NCI-H128 (cell line): Measurements from ENCODE around the gene ADAMTS2.

Experiments used
- DNase-seq: peaks from one replicate; lab custom pipeline; 2025; ENCODE audit not compliant: unreplicated experiment; lab: John Stamatoyannopoulos, UW

The ADAMTS2 gene

DNA sequence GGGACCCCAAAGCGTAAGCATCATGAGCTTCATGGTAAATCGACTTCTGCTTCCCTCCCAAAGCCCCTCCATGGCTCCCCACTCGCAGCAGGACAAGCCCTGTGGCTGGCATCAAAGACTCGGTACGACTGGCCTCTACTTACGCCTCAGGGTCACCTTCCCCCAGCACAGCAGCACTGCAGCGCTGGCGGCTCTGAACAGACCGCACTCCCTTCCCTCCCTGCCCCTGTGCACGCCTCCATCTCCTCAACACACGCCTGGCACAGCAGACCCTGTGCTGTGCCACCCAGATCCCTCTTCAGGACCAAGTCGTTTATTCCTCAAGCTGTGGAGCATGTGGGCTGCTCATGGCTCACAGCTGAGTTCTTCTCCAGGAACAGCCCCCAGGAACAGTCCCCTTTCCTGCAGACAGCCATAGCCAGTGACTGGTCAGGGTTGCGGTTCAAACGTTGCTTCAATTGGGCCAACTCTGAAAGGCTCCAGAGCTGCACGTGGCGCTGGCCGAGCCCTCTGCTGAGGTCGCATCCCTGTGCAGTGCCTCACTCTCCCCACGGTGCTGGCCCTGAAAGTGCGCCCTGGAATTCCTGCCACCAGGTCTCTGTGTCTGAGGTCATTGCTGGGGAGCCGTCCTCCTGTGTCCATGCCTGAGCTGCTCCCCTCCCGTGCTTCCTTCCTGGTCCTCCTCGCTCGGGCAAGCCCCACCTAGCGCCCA is 197.1 kb downstream of the ADAMTS2 start:
- no peak for DNase-seq

DNA sequence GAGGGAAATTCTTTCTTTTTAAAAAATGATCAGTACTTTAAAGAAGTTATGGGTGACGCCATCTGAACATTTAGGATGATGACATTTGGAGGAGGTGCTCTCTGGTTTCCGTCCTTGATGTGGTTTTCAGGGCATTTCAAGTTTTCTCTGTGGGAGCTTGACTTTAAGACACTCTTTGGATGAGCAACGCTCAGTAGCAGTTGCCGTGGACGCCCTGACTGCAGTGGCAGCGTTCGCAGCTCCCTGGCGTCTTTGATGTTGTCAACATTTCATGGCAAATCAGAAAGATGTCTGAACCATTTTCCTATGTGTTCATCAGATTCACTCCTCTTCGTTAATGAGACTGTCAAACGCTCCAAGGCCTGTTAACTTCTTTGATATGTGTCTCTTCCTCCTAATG is 199.0 kb downstream of the ADAMTS2 start:
- no peak for DNase-seq

DNA sequence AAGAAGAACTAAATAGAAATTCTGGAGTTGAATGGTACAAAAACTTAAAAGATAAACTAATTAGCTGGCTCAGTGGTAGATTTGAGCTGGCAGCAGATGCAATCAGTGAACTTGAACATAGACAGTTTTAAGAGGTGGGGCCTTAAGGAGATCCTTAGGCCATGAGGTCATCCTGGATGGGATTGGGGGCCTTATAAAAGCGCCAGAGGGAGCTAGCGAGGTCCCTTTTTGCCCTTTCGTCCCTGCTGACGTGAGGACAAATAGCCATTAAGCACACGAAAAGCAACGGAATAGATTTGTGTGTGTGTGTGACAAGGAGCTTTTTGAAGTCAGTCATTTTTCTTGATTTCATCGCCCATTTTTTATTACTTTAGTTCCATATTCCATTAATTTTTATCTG is 201.8 kb downstream of the ADAMTS2 start:
- DNase-seq = no peak

DNA sequence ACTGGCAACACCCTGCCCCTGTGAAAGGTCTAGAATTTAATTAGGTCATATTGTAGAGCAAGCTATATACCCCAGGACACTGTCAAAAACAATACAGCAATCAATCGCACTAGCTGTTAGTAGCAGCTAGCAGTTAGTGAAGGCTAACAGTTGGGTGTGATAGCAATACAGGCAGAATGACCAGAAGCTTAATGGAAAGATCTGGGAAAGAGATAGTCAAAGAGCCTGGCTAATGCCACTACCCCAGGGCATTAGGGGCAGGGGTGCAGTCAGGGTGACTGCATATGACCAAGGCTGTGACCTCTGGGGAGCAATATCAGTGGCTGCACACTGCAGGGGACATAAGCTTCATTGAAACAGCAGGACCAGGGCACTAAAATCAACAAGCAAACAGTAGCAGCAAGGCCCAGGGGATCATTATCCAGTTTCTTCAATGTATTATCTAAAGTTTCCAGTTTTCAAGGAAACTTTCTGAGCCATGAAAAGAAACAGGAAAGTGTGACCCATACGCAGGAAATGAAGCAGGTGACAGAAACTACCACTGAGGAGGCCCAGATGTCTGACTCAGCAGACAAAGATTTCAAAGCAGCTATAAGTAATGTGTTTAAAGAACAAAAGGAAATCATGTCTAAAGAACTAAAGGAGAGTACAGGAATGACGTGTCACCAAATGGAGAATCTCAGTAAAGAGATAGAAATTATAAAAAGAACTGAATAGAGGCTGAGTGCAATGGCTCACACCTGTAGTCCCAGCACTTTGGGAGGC is 202.6 kb downstream of the ADAMTS2 start:
- DNase-seq = no peak

DNA sequence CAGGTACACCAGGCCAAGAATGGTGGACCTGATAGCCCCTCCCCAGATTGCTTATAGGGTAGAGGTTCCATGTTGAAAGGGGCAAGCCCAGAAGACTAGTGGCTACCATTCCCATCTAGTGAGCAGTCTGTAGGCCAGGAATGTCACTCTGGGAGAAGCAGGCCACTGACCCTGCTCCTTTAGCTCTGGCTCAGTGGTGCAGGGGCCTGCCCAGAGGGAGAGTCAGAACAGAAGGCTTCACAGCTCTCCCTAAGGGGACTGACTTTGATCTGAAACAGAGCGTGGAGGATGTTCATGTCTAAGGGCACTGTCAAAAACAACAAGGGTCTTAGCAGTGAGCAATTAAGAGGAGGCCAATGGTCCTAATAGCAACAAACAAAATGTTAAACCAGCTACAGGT is 203.4 kb downstream of the ADAMTS2 start:
- DNase-seq = no peak

DNA sequence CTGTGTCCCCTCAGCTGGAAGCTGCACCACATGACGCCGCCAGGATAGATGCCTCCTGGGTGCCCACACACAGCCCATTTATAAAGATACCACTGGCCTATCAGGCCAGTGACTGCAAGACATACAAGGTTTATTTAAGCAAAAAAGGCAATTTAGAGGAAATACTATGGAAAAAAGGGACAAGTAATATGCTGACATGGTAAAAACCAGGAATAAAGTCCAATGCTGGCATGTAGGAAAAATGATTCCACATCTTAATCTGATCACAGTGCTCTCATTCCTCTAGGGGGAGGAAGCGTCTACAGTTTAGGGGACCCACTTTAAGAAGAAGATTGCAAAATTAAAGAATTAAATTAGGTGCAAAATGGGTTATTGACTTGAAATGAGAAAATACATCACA is 205.0 kb downstream of the ADAMTS2 start:
- DNase-seq = no peak

DNA sequence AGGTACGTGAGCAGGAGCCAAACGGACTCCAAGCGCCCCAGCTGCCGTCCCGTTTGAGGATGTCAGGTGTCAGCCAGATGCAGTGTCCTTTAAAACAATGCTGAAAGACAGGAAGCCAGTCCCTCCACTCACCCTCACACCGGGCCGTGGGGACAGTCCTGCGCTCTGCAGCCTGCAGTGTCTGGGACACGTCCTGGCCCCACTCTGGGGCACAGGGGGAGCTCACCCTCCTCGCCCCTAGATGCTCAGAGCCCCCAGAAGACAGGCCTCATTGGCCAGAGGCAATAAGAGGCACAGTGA is 205.4 kb downstream of the ADAMTS2 start:
- DNase-seq = no peak

DNA sequence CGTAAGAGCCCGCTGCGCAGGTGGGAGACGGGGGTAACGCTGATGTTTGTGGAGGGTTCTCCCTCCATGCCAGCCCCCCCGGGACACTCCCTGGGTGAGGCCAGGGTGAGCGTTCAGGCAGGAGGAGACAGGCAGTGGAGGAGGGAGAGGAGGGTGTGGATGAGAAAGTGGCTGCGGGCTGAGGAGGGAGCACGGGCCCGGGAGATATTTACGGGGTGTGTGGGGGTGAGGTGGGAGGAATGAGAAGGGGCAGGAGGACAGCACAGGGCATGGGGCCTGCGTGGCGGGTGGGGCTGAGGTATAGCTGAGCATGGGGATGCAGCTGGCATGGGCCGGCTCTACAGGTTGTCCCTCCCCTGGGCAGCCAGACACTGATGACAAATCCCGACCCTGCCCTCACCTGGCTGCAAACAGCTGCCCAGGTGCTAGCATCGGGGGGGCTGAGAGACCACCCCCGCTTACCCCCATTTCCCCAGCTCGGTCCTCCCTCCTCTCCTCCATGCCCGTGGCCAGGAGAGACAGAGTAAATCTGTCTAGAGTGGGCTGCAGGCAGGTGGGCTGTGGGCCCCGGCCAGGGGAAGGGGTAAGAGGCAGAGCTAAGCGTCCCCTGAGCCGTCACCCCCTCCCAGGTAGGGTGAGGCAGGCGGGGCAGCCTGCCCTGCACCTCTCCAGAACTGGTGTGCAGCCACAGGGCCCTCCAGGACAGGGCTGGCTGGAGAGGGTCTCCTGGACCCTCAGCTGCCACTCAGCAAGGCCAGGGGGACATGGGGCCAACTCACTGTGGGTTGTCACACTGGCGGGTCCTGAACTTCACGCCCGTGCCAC is 205.9 kb downstream of the ADAMTS2 start:
- no peak for DNase-seq

DNA sequence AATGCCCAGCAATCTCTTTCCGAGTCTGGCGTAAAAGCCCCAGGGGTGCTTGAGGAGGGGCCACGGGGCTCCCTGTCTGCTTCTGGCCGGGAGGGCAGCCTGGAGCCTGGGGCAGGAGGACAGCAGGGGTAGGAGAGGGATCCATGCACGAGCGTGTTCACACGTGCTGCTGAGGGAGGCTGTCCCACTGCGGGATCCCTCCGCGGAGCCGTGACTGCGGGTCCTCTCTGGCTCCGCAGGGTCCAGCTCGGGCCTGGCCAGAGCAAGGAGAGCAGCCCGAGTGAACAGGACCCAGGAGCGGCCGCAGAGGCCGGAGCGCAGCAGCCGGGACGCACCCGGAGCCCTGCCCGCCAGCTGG is 206.7 kb downstream of the ADAMTS2 start:
- DNase-seq = no peak

DNA sequence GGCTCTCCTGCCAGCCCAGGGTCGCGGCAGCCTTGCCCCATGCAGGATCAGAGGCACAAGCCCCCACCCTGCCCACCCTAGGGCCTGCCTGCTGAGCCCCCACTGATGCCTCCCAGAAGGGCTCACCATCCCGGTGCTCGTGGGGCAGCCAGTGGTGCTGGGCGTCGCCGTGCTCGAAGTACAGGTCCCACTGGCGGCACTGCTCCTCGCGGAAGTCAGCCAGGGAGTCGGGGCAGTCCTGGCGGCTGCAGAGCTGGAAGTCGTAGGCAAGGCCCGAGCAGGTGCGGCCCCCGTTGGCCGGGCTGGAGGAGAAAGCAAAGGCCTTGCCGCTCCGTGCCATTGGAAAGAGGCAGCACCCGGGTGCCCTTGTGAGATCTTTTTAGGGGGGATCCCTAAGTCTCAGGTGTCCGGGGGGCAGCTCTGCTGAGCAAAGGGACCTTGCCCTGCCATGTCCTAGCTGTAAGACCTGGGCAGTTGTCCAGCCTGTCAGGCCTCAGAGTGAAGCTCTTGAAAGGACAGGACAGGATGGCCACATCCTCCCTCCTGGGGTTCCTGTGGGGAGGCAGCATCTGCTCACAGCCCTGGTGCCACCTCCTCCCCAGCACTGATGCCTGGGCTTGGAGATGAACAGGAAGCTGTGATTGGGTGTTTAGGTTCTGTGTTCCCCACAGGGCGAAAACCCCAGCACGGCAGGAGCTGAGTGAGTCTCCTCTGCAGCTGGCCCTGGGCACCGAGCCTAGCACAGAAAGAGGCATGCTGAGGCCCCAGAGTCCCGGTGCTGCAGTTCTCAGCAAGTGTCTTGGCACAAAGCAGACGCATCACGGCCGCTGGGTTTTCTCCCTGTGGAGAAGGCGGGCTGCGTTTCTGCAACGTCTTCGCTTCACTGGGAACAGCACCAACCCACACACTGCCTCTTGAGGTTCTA is 207.4 kb downstream of the ADAMTS2 start:
- DNase-seq = no peak

DNA sequence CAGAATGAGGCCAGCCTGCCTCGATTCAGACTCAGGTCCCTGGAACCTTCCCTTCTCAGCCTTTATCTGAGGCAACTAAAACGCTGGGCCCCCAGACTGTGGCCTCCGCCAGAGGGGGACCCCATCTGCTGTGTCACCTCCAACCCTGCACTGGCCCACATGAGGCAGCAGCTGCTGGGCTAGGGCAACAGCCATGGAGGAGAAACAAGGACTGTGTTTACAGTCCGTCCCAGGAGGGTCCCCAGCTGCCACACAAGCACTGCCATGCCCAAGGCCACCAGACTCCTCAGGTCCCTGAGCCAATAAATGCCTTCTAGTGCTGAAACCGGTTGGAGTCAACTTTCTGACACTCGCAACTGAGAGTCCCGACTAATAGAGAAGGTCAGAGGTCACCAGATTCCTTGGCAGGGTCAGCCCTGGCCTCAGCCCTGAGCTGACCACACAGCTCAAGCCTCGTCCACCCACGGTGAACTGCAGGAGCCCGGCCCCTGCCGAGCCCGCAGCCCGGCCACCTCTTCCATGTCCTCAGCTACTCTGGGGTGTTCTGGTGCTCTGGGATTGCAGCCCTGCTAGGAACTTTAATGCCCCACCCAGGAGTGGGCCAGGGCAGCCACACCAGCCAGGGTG is 208.1 kb downstream of the ADAMTS2 start:
- DNase-seq = no peak

DNA sequence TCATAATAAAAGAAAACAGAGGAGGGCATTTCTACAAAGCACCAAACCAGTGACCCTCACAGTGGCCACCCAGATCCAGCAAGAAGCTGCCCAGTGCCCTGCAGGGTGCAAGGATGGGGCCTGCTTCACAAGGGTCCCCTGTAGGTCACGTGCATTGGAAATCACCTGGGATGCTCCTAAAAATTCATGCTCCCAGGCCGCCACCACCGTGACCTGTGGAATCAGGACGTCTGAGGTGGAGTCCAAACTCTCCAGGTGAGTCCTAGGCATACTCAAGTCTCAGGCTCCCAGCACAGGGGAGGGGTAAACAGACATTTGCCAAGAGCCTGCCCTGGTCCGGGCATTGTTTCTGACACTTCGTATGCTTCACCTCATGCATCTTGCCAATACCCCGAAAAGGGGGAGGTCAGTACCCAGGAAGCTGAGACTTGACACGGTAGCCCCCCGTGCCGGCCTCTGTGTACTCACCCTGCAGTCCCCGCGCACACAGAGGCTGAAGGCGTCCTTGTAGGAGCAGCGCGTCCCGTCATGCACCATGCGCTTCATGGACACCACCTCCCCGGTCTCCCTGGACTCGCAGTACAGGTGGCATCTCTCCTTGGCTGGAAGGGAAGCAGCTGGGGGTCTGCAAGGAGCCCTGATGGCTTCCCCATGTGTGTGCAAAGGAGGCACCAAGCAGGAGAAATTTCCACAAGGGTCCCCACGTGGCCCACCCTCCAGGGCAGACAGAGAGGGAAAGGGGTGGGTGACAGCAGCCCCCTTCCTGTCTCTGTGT is 209.6 kb downstream of the ADAMTS2 start:
- no peak for DNase-seq

DNA sequence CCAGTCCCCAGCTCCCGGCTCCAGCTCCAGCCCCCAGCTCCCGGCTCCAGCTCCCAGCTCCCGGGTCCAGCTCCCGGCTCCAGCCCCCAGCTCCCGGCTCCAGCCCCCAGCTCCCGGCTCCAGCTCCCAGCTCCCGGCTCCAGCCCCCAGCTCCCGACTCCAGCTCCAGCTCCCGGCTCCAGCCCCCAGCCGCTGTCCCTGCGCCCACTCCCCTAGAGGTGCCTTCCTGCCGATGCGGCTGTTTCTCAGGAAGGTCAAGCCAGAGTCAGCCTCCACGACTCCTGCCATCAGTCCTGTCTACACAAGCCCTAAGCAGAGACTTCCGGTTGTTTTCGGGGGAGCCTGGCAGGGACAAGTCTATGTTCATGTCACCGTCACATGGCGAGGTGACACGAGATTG is 210.3 kb downstream of the ADAMTS2 start:
- no peak for DNase-seq

DNA sequence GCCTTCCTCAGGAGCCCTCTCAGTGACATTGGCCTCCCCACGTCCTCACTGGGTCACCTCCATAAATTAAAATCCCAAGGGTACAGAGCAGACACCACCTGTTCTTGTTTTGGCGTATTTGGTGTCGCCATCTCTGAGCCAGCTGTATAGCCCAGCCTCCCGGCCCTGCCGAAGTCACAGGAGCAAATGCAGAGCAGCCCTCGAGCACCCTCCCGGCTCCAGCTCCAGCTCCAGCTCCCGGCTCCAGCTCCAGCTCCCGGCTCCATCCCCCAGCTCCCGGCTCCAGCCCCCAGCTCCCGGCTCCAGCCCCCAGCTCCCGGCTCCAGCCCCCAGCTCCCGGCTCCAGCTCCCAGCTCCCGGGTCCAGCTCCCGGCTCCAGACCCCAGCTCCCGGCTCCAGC is 210.8 kb downstream of the ADAMTS2 start:
- no peak for DNase-seq

DNA sequence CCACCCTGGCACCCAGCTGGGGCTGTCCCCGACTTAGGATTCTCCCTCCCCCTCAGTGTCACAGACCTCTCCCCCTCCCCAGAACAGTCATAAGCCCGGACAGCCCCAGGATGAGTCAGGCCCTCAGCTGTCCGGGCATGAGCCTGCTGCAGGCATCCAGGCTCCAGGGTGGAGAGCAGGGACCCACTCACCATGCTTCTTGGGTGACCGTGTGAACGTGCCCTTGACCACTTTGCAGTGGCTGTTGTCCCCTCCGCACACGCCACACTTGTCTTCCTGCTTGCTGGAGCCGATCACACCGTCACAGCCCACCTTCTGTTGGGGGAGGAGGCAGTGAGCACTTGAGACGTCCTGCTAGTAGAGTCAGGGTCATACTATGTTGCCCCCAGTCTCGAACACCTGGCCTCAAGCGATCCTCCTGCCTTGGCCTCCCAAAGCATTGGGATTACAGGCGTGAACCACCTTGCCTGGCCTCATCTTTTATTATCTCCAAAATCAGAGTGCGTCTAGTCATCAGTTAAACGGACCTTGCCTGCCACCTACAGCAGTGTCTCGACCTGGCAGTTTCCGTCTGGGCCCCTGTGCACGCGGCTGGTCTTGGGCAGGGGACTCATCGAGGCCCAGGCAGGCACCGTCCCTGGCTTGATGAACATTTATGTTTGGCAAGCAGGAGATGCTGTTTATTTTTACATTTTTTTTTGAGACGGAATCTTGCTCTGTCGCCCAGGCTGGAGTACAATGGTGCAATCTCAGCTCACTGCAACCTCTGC is 212.5 kb downstream of the ADAMTS2 start:
- DNase-seq = no peak

DNA sequence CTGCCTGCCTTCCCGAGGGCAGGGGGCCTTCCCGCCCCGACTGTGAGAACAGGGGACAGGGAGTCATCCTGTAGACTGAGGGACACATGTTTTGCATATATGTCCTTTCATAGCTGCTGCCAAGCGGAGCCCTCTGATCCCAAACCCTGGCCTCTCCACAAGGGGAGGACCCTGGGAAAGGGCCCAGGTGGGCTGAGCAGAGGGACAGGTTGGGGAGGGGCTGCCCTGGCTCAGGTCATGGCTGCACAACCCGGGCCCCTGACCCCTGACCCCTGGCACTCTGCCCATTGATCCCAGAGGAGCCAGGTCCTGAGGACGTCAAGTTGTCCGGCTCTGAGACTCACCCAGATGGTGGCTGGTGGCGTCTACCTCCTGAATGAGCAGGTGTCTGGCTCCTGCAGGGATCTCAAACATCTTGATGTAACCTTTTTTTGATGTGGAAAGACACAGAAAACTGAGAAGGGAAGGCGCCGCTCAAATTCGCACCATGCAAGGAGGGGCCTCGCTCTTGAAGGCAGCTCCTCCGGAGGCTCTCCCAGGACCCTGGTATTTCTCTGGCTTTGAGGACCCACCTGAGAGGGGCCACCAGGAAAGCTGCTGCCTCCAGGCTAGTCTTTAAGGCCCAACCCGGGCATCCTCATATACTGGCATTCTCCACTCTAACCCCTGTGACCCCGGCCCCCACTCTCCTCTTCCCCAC is 213.2 kb downstream of the ADAMTS2 start:
- no peak for DNase-seq

DNA sequence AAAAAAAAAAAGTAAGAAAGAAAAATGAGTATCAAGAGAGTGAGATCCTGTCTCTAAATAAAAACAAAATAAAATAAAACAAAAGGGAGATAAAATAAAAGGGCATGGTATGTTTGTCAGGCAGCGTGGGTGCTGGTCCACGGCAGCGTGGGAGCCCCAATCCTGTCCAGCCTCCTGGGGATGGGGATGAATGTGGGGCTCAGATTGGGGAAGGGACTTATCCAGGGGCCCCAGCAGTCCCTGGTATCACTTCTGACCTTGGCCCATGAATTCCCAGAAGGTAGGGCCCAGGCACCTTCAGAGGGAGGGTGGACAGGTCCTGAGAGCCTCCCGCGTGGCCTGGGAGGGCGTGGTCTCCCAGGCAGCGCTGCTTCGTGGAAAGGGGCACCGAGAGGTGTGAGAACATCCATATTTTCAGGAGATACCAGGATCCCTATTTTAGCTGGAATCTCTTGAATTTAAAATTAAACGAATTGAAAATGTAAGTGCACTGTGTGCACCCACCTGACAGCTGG is 213.9 kb downstream of the ADAMTS2 start:
- no peak for DNase-seq

DNA sequence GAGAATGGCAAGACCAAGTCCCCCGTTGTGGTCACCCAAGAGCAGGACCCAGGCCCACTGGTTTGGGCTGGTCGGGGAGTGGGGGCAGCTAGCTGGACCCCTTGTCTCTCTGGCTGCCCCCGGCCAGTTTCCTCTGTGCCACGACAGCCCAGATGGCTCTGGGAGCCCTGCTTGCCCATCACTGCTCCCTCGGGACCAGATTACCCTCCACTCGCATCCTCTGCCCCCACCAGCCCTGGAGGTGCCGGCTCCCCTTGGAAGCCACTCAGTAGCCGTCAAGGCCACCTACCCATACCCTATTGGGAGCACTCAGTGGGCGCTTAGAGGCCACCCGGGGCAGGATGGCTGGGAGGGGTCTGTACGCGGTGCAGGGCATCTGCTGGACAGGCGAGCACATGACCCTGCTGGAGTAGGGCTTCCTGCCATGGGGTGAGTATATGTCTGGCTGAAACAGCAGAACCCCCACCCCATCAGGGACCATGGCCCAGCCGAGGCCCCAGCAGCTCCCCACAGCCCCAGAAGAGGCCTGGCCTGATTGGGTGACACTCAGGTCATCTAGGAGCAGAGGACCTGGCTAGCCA is 215.1 kb downstream of the ADAMTS2 start:
- DNase-seq = no peak
